Measurements from ENCODE around the gene PLCB1. TPM values are rescaled to one million over a fixed set of nuclear protein-coding genes. Genes with fewer than 3 reads are reported as not detected.

The PLCB1 gene
- total and polyA plus RNA-seq, 3 experiments from 2014 or later, result 8.5 to 9.9 (median 8.8) TPM

DNA sequence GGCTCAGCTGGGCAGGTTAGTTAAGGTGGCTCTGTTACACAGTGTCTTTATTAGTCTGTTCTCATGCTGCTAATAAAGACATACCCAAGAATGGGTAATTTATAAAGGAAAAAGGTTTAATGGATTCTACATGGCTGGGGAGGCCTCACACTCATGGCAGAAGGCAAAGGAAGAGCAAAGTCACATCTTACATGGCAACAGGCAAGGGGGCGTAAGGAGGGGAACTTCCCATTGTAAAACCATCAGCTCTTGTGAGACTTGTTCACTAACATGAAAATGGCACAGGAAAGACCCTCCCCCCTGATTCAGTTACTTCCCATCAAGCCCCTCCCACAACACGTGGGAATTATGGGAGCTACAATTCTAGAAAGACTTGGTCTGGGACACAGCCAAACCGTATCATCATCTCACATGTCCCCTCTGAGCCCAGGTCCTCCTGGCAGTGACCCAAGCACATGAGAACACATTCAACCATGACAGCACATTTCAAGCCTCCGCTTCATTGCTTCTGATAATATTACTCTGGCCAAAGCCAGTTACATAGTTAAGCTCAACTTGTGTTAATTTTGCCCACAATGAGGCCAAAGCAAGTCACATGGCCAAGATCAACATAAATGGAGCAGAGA, 383.9 kb downstream of the PLCB1 start:
- Mint-ChIP-seq H3K4me3 (no peak overlapping the region), H3K27me3 (no peaks in the 10 kb centered on the region), H3K4me1 (peaks cover 0 to 10% (median 2%) of the 10 kb centered on the region in 3 donors), H3K9me3 (peaks cover 0 to 2% (median 0%) of the 10 kb centered on the region in 5 donors), H3K27ac (no peak overlapping the region), H3K36me3 (no peaks in the 10 kb centered on the region)
- Histone ChIP-seq H3K4me3 (ENCODE audit: low read length) (no peak overlapping the region), H3K9me3 (ENCODE audit: low read length) (no peaks in the 10 kb centered on the region), H3K27me3 (ENCODE audit: insufficient read depth, low read length, poor library complexity, severe bottlenecking) (no peaks in the 10 kb centered on the region), H3K27ac (ENCODE audit: low read depth, low read length) (no peak overlapping the region), H3K4me1 (ENCODE audit: insufficient read depth, low read length) (no peaks in the 10 kb centered on the region), H3K36me3 (ENCODE audit: insufficient read depth, low read length) (no peaks in the 10 kb centered on the region)
- no peak for DNase-seq
- POLR2A ChIA-PET, result no interaction called here
- CTCF ChIA-PET, result no interaction called here

DNA sequence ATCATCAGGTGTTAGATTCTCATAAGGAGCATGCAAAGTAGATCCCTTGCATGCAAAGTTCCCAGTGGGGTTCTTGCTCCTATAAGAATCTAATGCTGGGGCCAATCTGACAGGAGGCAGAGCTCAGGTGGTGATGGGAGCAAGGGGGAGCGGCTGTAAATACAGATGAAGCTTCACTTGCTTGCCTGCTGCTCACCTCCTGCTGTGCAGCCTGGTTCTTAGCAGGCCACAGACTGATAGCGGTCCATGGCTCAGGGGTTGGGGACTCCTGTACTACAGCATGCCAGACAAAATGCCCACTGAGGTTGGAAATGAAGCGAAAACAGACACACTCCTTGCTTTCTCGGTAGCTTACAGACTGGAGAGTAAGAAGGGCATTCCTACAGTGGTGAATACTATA, 386.8 kb downstream of the PLCB1 start:
- Mint-ChIP-seq H3K27me3 (no peaks in the 10 kb centered on the region), H3K4me1 (peaks cover 0 to 14% (median 3%) of the 10 kb centered on the region in 3 donors), H3K27ac (peak overlapping the region in 2 of 8 donors; percentile 0 to 15), H3K4me3 (peak overlapping the region in 1 of 7 donors; percentile 4), H3K9me3 (no peaks in the 10 kb centered on the region), H3K36me3 (no peaks in the 10 kb centered on the region)
- no peak for DNase-seq
- H3K4me1 ChIP-seq (ENCODE audit: insufficient read depth, low read length), result no peaks in the 10 kb centered on the region
- H3K27ac ChIP-seq (ENCODE audit: low read depth, low read length), result no peak overlapping the region
- ChIA-PET CTCF (no interaction called here), POLR2A (no interaction called here)
- no peak overlapping the region for H3K4me3 ChIP-seq (ENCODE audit: low read length)
- H3K27me3 ChIP-seq (ENCODE audit: insufficient read depth, low read length, poor library complexity, severe bottlenecking), result no peaks in the 10 kb centered on the region
- no peaks in the 10 kb centered on the region for H3K36me3 ChIP-seq (ENCODE audit: insufficient read depth, low read length)
- H3K9me3 ChIP-seq (ENCODE audit: low read length), result no peaks in the 10 kb centered on the region

GRCh38 chr20:8519887-8520286, 387.8 kb downstream of the PLCB1 start:
- Histone ChIP-seq H3K27me3 (ENCODE audit: insufficient read depth, low read length, poor library complexity, severe bottlenecking) (no peaks in the 10 kb centered on the region), H3K36me3 (ENCODE audit: insufficient read depth, low read length) (no peaks in the 10 kb centered on the region), H3K27ac (ENCODE audit: low read depth, low read length) (no peak overlapping the region), H3K4me3 (ENCODE audit: low read length) (no peak overlapping the region), H3K4me1 (ENCODE audit: insufficient read depth, low read length) (no peaks in the 10 kb centered on the region), H3K9me3 (ENCODE audit: low read length) (no peaks in the 10 kb centered on the region)
- ChIA-PET POLR2A (no interaction called here), CTCF (no interaction called here)
- no peak overlapping the region for H3K4me3 Mint-ChIP-seq
- no peaks in the 10 kb centered on the region for H3K27me3 Mint-ChIP-seq
- no peaks in the 10 kb centered on the region for H3K9me3 Mint-ChIP-seq
- H3K36me3 Mint-ChIP-seq, result no peaks in the 10 kb centered on the region
- DNase-seq, result no peak
- H3K27ac Mint-ChIP-seq, result no peak overlapping the region
- peaks cover 0 to 14% (median 3%) of the 10 kb centered on the region in 3 donors for H3K4me1 Mint-ChIP-seq

DNA sequence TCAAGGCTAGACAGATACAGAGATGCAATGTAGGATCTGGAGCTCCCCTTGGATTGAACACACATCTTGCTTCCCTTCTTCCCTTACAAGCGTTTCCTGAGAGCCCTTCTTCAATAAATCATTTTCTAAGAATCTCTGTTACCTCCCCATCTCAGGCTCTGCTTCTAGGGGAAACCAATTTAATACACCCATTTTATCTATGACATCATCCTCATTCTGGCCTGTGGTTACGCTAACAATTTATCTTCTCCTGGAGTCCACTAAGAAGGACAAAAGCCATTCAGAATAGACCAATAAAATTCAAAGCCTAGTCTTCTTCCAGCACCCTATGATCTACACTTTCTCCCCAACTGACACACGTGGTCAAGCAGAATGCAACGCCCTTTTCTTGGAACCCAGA, 390.1 kb downstream of the PLCB1 start:
- POLR2A ChIA-PET, result no interaction called here

GRCh38 chr20:8523684-8524083, 391.6 kb downstream of the PLCB1 start:
- Mint-ChIP-seq H3K36me3 (no peaks in the 10 kb centered on the region), H3K27ac (no peak overlapping the region), H3K4me1 (peaks cover 0 to 14% (median 2%) of the 10 kb centered on the region in 3 donors), H3K27me3 (no peaks in the 10 kb centered on the region), H3K4me3 (no peak overlapping the region), H3K9me3 (no peaks in the 10 kb centered on the region)
- no peak for DNase-seq
- CTCF ChIA-PET, result no interaction called here
- no peak overlapping the region for H3K4me3 ChIP-seq (ENCODE audit: low read length)
- no peaks in the 10 kb centered on the region for H3K4me1 ChIP-seq (ENCODE audit: insufficient read depth, low read length)
- H3K27me3 ChIP-seq (ENCODE audit: insufficient read depth, low read length, poor library complexity, severe bottlenecking), result no peaks in the 10 kb centered on the region
- POLR2A ChIA-PET, result no interaction called here
- H3K27ac ChIP-seq (ENCODE audit: low read depth, low read length), result no peak overlapping the region
- no peaks in the 10 kb centered on the region for H3K9me3 ChIP-seq (ENCODE audit: low read length)
- no peaks in the 10 kb centered on the region for H3K36me3 ChIP-seq (ENCODE audit: insufficient read depth, low read length)

More for the DNA sequence above, 390.1 kb downstream of the PLCB1 start:
- Mint-ChIP-seq H3K4me1 (peaks cover 0 to 14% (median 3%) of the 10 kb centered on the region in 3 donors), H3K36me3 (no peaks in the 10 kb centered on the region), H3K4me3 (no peak overlapping the region), H3K27ac (peak overlapping the region in 2 of 8 donors; percentile 0 to 55), H3K9me3 (no peaks in the 10 kb centered on the region), H3K27me3 (no peaks in the 10 kb centered on the region)
- DNase-seq, result no peak
- Histone ChIP-seq H3K27ac (ENCODE audit: low read depth, low read length) (no peak overlapping the region), H3K4me1 (ENCODE audit: insufficient read depth, low read length) (no peaks in the 10 kb centered on the region), H3K27me3 (ENCODE audit: insufficient read depth, low read length, poor library complexity, severe bottlenecking) (no peaks in the 10 kb centered on the region), H3K4me3 (ENCODE audit: low read length) (no peak overlapping the region), H3K36me3 (ENCODE audit: insufficient read depth, low read length) (no peaks in the 10 kb centered on the region), H3K9me3 (ENCODE audit: low read length) (no peaks in the 10 kb centered on the region)
- CTCF ChIA-PET, result no interaction called here

- H3K4me1 Mint-ChIP-seq, result peaks cover 0 to 9% (median 2%) of the 10 kb centered on the region in 3 donors
- no peaks in the 10 kb centered on the region for H3K4me1 ChIP-seq (ENCODE audit: insufficient read depth, low read length)
- H3K27ac Mint-ChIP-seq, result no peak overlapping the region
- no peaks in the 10 kb centered on the region for H3K36me3 ChIP-seq (ENCODE audit: insufficient read depth, low read length)
- ChIA-PET CTCF (no interaction called here), POLR2A (no interaction called here)
- H3K4me3 Mint-ChIP-seq, result no peak overlapping the region
- H3K9me3 ChIP-seq (ENCODE audit: low read length), result no peaks in the 10 kb centered on the region
- no peak for DNase-seq
- H3K36me3 Mint-ChIP-seq, result no peaks in the 10 kb centered on the region
- H3K27ac ChIP-seq (ENCODE audit: low read depth, low read length), result no peak overlapping the region
- H3K27me3 Mint-ChIP-seq, result no peaks in the 10 kb centered on the region
- H3K9me3 Mint-ChIP-seq, result no peaks in the 10 kb centered on the region
- H3K27me3 ChIP-seq (ENCODE audit: insufficient read depth, low read length, poor library complexity, severe bottlenecking), result no peaks in the 10 kb centered on the region
- no peak overlapping the region for H3K4me3 ChIP-seq (ENCODE audit: low read length)
Observed at GRCh38 chr20:8524101-8525016, 392.3 kb downstream of the PLCB1 start.

GRCh38 chr20:8525017-8525343, 392.9 kb downstream of the PLCB1 start:
- H3K36me3 Mint-ChIP-seq, result no peaks in the 10 kb centered on the region
- H3K9me3 Mint-ChIP-seq, result no peaks in the 10 kb centered on the region
- Histone ChIP-seq H3K27ac (ENCODE audit: low read depth, low read length) (no peak overlapping the region), H3K27me3 (ENCODE audit: insufficient read depth, low read length, poor library complexity, severe bottlenecking) (no peaks in the 10 kb centered on the region), H3K9me3 (ENCODE audit: low read length) (no peaks in the 10 kb centered on the region), H3K4me3 (ENCODE audit: low read length) (no peak overlapping the region), H3K36me3 (ENCODE audit: insufficient read depth, low read length) (no peaks in the 10 kb centered on the region), H3K4me1 (ENCODE audit: insufficient read depth, low read length) (no peaks in the 10 kb centered on the region)
- no peak for DNase-seq
- ChIA-PET POLR2A (no interaction called here), CTCF (no interaction called here)
- H3K27me3 Mint-ChIP-seq, result no peaks in the 10 kb centered on the region
- H3K4me1 Mint-ChIP-seq, result peaks cover 0 to 4% (median 2%) of the 10 kb centered on the region in 3 donors
- H3K27ac Mint-ChIP-seq, result no peak overlapping the region
- H3K4me3 Mint-ChIP-seq, result no peak overlapping the region

GRCh38 chr20:8526610-8527009, 394.5 kb downstream of the PLCB1 start:
- Mint-ChIP-seq H3K27me3 (no peaks in the 10 kb centered on the region), H3K27ac (no peak overlapping the region), H3K36me3 (no peaks in the 10 kb centered on the region), H3K4me3 (no peak overlapping the region), H3K4me1 (peaks cover 0 to 4% (median 2%) of the 10 kb centered on the region in 3 donors), H3K9me3 (no peaks in the 10 kb centered on the region)
- no peak for DNase-seq
- Histone ChIP-seq H3K27me3 (ENCODE audit: insufficient read depth, low read length, poor library complexity, severe bottlenecking) (no peaks in the 10 kb centered on the region), H3K9me3 (ENCODE audit: low read length) (no peaks in the 10 kb centered on the region), H3K36me3 (ENCODE audit: insufficient read depth, low read length) (no peaks in the 10 kb centered on the region), H3K4me3 (ENCODE audit: low read length) (no peak overlapping the region), H3K27ac (ENCODE audit: low read depth, low read length) (no peak overlapping the region), H3K4me1 (ENCODE audit: insufficient read depth, low read length) (no peaks in the 10 kb centered on the region)
- ChIA-PET POLR2A (no interaction called here), CTCF (no interaction called here)
